NCI-H1048 (cell line): Measurements from ENCODE around the gene NTM.

Experiments used
- DNase-seq: peaks from one replicate; lab custom pipeline; 2025; lab: John Stamatoyannopoulos, UW

The NTM gene

DNA sequence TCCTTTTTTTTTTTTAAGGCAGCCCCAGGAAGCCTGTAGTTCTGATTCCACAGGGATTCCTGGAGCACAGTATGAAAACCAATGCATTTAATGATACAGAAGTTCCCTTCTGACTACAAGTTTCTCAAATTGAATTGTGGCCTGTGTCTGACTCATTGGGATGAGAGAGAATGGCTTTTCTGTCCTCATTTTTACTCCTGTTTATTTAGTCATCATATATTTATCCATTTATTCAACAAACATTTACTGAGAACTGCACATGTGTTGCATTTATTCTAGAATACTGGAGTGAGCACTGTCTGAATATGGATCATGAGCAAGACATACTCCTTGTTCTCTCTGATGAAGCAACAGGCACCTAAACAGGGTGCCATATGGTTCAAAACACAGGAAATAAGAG is 231.2 kb downstream of the NTM start:
- no peak for DNase-seq

DNA sequence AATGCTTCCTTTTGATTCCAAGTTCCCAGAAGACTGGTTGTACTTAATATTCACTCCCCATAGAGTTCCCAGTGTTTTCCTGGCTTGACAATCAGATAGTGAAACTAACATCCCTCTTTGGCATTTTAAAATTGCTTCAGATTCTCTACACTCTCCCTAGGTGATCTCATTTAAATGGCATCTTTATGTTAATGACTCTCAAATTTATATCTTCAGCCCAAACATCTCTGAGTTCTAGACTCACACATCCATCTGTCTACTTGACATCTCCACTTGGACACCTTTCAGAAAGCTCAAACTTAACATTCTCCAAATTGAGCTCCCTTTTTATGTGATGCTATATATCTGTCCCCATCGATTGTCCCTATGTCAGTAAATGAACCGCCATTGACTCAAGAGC is 232.0 kb downstream of the NTM start:
- DNase-seq: no peak

DNA sequence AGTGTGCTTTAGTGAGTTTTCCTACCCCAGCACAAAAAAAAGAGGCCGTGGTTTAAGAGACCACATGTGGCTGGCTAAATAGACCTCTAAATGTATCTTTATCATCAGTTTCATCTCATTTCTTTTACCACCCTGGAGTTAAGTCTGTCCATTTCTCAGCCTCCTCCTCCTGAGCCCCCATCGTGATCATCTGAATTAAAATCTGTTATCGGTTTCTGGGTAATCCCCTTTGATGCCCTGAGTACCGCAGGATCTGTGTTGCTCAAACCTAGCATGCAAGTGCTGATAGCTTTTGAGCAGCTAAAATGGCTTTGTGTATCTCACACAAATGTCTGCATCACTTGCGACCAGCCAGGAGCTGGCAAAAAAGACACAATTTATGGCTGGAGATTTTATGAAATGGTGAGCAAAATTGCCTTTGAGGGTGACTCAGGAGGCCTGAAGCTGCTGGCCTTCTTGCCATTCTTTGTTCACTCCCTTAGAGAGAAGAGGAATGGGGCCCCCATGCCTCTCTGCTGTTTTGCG is 236.5 kb downstream of the NTM start:
- DNase-seq: no peak

DNA sequence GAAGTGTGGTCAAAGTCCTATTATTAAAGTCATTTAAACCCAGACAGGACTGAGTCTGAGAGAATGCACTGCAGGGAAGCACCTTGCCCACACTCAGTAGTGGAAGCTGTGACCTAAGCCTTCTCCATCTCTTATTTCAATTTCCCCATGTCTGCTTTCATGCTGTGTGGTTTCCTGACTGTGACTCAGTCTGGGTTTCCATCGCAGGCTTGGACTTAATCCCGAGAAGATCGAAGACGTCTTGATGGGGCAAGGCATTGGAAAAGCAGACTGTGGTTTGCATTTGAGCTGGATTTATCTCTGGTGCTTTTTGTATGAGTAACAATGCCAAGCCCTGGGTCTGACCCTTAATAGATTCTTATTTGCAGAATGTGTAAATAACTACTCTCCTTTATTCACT is 238.9 kb downstream of the NTM start:
- DNase-seq: no peak

DNA sequence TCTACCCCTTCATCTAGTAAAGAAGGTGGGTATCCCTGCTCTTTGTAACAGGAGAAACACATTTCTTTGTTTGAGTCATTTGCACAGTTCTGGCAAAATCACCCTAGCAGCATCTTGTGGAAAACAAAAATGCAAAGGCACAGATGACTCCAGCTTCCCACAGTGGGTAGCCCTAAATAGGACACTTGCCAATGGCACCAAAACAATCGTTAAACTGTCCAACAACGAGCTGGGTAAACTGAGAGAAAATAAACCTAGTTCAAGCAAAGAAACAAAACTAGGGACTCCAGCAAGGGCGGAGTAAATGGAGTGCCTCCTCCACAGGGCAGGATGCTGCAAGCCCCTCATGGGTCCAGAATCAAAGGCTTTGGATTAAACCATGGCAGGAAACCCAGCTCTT is 239.5 kb downstream of the NTM start:
- DNase-seq: no peak

DNA sequence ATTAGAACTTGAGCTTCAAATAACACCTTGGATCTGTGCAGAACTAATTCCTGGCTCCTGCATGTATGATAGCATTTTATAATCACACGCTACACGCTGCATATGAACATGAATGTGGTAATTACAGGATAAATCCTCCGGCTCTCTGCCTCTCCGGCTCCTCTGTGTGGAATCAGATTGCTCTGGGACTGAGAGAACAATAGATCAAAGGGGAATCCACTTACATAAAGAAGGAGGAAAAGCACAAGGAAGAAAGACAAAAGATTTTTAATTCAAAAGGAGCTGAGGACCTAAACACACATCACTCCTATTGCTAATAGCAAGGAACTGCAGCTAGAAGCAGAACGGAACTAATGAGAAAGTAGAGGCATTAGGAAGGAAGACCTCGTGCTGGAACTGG is 240.9 kb downstream of the NTM start:
- no peak for DNase-seq

DNA sequence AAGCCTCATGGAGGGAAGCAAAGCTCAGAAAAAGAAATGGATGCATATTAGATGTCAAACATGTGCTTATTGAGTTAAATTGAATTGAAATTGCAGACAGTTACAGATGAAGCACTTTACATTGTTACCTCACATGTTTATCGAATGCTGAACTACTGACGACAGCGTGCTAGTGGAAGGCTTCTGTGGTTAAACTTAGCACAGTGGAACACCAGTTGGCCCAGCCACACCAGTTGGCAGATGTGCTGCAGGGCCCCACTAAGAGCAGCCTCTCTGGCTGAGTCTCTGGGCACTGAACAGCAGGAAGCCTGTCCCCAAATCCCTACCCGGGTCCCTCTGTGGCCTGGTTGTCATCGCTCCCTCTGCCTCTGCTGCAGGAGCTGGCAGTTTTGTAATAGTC is 242.1 kb downstream of the NTM start:
- DNase-seq: no peak

DNA sequence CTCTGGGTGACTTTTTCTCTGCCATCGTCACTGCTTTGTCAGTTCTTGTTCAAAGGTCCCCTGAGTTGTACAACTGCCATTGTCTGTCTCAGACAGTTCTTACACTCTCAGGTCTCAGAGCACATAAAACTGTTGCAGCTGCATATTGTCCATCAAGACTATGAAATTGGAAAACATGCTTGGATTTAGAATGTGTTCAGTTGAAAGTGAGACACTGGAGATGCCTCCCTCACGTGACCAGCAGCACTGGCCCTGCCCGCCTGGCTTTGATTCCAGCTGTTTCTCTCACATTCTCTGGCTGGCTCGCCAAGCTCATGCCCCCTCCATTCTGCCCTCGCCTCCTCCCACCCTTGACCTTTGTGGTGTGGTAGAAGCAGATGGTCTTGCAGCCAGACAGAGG is 244.2 kb downstream of the NTM start:
- no peak for DNase-seq

DNA sequence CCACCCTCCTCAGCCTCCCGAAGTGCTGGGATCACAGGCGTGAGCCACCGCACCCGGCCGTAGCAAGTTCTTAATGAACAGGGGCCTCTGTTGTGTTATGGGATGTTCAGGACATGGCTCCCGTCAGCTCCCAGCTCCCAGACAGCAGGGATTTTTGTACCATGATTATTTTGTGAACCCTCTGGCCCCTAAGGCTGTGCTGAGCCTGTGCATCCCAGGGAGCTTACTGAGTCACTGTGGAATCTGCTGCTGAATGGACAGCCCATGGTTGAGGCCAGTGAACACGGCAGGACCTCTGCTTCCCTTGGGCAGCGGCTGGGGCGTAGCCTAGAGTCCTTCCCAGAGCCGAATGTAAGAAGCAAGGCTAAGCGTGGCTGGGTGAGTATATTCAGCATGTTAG is 245.2 kb downstream of the NTM start:
- no peak for DNase-seq

DNA sequence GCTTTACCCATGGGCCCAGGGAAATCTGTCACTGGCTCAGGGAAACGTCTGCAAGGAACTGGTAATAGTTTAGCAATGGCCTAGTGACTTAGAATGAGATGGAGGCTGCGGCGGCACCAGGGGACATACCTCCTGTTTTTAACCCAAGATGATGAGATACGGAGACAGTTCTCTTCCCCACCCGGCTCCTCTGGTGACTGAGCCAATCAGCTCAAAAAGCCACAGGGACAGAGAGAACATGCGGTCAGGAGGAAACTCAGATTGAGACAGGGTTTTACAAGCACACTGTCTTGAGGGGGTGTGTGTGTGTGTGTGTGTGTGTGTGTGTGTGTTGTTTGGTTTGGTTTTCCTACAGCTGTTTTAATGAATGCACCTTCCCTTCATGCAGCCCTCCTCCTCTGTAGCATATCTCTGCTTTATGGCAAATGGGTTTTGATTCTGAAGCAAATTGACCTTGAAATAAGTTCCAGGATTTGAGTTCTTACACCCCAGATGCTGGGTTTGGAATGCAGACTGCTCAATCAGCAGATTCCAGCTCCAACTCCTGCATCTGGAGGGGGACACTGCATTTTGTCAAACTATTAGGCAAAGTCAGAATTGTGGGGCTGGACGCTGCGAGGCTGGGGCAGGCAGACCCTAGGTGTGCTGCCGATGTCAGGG is 246.2 kb downstream of the NTM start:
- no peak for DNase-seq

DNA sequence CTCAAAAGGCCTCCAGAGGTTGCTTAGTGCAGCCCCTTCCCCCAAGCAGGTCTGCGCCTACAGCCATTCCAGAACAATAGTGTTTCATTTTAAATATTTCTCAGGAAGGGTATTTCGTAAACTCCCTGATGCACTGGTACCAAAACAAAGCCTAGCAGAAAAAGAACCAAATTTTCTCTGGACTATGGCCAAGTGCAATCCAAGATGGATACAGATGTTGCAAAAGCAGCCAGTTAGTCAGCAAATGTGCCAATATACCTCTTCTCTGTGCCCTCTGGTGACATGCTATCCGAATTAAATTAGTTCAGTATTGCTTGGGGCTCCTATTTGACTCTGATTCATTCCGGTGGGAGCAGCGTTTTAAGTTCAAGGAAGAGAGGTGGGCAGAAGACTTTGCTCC is 247.8 kb downstream of the NTM start:
- DNase-seq: no peak

DNA sequence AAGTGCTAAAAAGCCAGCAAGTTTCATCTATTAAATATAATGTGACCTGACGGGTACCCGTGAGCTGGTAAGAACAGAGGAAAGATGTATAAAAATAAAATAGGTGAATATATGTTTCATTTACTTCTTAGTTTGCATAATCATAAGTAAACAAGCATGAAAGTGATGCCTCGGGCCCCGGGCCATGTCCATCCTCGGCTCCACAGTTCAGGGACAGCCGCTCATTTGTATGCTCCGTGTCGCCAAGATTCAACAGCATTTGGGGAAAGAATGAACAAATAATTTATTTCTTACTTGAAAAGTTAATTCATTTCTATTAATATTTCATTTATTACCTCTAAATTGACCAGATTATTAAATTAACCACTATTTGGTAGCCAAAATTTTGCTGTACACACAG is 251.8 kb downstream of the NTM start:
- DNase-seq: no peak

DNA sequence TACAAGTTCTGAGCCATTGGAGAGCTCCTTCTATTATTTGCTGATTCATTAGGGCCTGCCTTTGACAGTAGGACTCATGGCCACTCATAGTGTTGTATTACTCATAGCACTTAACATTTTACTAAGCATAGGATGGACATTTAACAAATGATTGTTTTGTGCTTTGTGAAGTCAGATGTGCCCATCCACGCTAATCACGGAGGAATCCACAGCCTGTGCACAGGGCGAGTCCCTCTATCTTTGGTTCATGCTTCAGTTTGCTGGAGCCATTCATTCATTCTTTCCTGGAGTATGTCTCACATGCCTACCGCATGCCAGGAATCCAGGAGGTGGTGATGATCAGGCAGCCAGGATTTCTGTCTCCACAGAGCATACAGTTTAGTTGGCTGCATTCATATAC is 254.1 kb downstream of the NTM start:
- no peak for DNase-seq

DNA sequence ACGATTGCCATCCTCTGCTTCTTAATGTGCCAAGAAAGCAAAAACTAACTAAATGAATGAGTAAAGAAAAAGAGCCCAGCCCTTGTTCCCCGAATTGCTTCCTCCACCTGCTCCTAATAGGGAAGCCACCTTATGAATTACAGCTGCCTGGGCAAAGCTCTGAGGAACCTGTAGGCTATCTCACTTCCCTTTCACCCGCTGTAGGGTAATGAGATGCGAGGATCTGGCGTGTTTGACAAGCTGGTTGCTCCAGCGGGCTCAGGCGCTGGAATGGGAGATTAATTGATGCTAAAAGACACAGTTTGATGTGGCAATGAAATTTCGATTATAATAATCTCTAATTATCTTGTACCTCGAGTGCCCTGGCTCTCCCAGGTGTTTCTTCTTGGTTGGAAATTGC is 256.4 kb downstream of the NTM start:
- DNase-seq: no peak

DNA sequence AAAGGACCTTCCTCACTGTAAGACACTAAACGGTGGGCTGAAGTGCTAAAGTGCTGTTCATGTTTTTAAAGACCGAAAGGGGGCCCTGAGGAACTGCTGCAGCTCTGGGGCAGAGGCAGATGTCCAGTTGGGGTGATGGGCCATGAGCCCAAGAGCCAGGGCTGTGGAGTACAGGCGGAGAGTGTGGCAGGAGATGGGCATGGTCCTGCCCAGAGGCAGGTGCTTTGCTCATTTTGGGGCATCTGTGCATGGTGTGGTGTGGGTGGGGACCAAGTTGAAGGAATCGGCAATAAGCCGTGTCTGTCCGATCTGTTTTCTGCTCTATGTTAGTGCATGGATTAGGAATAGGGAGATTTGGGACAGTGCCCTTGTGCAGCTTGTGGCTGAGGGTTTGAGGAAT is 258.3 kb downstream of the NTM start:
- DNase-seq: no peak

DNA sequence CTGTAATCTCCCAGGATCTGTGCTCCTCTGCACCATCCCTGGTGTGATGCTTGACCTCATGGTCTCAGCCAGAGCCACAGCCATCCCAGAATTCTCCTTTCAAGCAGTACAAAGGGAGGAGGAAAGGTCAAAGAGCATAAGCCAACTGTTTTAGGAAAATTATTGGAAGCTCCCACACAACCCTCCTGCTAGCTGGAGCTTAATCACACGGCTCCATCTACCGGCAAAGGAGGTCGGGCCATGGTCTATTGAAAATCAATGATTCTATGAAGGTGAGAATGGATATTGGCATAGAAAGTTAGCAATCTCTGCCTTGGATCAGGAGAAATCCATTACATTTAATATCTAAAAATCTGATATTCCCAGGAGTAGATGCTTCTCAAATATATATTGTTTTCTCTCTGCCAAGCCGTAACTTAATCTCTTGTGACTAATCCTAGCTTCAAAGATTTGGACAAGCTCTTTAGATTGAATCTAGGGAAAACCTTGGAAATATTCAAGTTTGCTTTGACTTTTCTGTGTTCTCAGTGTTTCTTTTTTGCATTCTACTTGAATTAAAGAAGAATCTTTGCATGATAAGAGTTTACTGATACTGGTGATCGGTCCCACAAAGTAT is 259.6 kb downstream of the NTM start:
- no peak for DNase-seq

DNA sequence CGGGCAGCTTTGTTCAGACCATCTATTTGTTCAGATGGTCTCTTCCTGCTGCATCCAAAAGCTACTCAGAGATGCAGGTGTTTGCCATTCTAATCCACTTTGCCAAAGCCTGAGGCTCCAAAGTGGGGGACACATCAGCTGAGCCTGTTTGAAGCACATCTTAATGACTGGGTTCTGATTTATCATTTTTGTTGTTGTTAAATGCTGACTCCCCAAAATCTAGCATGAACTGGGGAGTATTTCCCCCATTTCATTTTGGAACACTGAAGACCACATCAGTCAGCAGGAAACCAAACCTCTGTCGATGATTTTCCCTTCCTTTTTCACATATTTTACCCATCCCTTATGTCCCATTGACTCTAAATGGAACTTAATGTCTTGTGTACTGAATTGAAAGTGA is 262.6 kb downstream of the NTM start:
- no peak for DNase-seq

DNA sequence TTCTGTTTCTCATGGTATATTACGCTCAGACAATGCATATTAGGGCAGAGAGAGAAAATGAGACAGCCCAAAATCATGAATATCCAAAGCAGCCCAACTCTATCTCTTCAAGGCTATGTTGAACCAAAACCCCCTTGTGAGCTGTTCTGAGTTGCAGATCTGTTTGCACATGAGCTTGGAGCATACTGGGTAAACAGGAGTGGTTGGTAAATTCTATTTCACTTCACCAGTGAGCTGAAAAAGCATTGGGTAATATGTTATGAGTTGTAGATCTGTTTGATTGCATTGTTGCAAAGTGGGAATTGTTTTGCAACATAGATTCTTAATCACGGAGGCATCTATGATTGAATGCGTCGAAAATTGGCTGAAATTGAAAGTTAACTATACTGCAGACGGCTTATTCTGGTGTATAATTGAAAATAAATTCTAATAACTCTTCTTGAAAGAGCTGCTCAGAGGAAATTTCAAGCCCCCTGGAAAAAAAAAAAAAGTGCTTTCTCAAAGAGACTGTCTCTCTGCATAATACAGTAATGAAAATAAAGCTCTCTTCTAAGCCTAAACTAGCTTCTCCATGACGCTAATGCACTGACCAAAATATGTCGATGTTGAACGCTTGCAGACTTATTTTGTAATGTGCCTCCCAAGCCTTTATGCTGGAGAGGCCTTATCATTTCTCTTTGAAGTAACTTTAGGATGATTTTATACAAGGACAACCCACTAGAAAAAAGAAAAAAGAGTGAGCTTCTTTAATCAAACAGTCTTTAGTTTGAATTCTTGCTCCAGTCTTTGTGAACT is 263.7 kb downstream of the NTM start:
- DNase-seq: no peak

DNA sequence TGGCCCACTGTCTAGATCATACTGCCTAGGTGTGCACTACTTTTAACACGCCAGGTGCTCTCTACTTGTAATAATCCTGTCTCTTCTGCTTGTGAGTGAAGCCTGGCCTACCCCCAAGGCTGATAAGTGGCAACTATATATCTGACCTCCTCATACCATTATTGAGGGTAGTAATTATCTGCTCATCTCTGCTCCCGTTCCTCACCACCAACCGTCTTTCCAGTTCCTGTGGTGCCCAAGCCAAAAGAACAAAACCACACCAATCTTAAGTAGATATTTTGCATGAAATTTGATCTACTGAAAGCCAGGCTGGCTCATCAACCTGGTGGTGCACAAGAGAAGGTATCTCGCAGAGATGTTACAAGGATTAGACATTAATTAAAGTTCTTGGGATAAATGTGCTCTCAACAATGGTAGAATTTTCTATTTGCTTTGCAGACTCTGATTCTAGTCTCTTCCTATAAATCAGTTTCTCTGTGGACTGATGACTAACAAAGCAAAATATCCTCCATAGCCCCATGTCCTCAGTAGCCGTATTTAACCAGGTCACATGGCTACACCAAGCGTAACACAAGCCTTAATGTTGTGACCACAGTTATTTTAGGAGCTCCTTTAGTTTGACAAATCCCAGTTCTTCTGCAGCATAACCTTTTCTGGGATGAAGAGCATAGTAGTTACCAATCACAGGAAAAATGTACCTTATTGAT is 267.2 kb downstream of the NTM start:
- no peak for DNase-seq

DNA sequence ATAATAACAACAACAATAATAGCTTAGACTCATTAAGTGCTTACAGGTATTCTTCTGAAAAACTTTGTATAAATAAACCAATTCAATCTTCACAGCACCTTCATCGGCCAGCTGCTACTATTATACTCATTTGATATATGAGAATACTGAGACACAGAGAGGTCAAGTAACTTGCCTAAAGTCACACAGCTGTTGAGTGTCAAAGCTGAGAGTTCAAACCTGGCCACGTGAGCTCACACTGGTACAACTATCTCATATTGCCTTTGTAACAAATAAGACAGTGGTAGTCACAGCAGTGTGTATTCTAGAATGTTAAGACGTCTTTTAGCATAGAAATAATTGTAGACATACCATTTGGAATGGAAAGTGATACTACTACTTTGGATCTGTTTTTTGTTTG is 268.5 kb downstream of the NTM start:
- DNase-seq: no peak

DNA sequence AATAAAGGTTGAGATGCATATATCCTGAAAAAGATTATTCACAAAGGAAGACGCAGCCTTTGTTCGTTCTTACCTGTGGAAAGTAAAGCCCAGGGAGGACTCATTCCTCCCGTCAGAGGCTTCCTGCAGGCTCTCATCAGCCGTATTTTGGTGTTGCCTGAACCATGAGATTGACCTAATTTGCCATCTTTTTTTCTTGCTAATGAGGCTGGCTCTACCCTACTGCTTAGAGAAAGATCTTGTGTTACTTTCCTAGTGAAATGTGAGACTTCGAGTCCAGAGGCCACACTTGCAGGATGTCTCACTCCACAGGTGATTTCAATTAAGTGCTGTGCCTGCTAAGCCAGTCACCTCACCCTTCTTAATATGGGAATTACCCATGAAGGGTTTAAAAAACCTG is 269.9 kb downstream of the NTM start:
- no peak for DNase-seq

DNA sequence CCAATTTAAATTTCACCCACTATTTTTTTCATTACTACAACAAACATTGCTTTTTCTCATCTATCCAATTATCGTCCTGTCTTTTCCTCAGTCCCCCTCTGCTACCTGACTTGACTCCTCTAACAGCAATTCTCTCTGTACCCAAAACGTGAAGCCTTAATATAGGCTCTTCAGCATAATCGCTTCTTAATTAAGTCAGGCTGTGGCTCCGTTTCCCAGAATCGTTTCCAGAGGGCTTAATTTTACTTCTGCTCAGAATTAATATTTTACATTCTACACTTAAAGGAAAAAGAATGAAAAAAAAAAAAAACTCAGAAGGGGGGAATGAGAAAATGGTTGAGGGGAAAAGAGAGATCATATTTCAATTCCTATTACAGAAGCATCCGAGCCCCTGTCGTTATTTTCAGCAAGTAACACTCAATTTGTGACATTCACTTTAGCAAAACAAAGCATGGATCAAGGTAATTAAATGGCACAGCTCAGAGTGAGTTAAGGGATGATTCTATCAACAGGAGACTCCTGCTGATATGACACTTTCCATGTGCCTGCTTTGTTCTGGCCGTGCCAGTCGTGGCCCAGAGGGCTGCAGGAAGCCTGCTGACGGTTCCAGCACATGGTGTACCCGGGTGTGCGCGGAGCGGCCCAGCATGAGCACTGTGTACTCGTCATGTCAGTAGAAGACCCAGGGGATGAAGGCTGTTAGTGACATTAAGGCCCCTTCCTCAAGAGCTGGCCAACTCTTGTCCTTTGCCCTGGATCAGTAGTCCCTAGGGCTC is 272.5 kb downstream of the NTM start:
- DNase-seq: no peak
